SK-N-MC (cell line): ENCODE results near the gene JUP.
"Not testable (repeated sequence)": the region's sequence is repeated elsewhere in the genome, so short reads cannot be mapped to it uniquely, and the experiment has no call there.

Experiments used
- DNase-seq: peaks from one replicate; pipeline ENCODE4 v3.0.0-alpha.2; 2011; ENCODE audit warnings: low read depth, low spot score
- H3K27ac ChIP-seq: fragments of 200-600 bp; sonication (generic); 2 replicates; pipeline ENCODE4 v1.5.1; 2016; ENCODE audit warnings: mixed run types
- H3K36me3 ChIP-seq: fragments of 200-600 bp; sonication (generic); 2 replicates; pipeline ENCODE4 v1.6.1; 2017; ENCODE audit warnings: antibody characterized with exemption, low read length, mixed read lengths; ENCODE audit not compliant: insufficient read depth
- H3K4me3 ChIP-seq: fragments of 200-600 bp; sonication (generic); 2 replicates; pipeline ENCODE4 v1.5.1; 2016
- H3K9ac ChIP-seq: fragments of 200-600 bp; sonication (generic); 2 replicates; pipeline ENCODE4 v1.8.0; 2017; ENCODE audit warnings: mixed run types, mixed read lengths; ENCODE audit not compliant: insufficient read length
- H3K9me3 ChIP-seq: fragments of 200-600 bp; sonication (generic); 2 replicates; pipeline ENCODE4 v1.6.1; 2017; ENCODE audit warnings: low read depth, mild to moderate bottlenecking, antibody characterized with exemption, low read length, moderate library complexity, mixed read lengths
- EZH2 ChIP-seq: fragments of 200-600 bp; sonication (generic); IDR thresholded peaks from one replicate; pipeline ENCODE4 v1.6.1; 2017; ENCODE audit warnings: antibody characterized with exemption
- FOXP2 ChIP-seq: optimal IDR thresholded peaks from 2 replicates; pipeline ENCODE3; 2011; ENCODE audit warnings: mild to moderate bottlenecking, moderate library complexity; ENCODE audit not compliant: insufficient read depth; ENCODE audit errors: extremely low read length, control extremely low read depth
- POLR2AphosphoS5 ChIP-seq: IDR thresholded peaks from 2 replicates; pipeline ENCODE4 v1.6.1; 2012; ENCODE audit warnings: mild to moderate bottlenecking, low read depth, low read length, borderline replicate concordance

Gene JUP

GRCh38 chr17:41785859-41786226 is 668 bp downstream of the JUP start:
- no peaks in the 10 kb centered on the region for H3K36me3 ChIP-seq
- peak overlapping the region; percentile 88; the same call in 1 of the 2 replicates for H3K27ac ChIP-seq
- H3K9me3 ChIP-seq = no peaks in the 10 kb centered on the region
- no peak for DNase-seq
- H3K9ac ChIP-seq = peak overlapping the region; percentile 59
- peak overlapping the region; percentile 90 for H3K4me3 ChIP-seq
- TF ChIP-seq POLR2AphosphoS5 (no peak), FOXP2 (no peak)

GRCh38 chr17:41785091-41785858 is 1.2 kb downstream of the JUP start:
- no peak for TF ChIP-seq POLR2AphosphoS5
- no peak for TF ChIP-seq EZH2
- no peak for TF ChIP-seq FOXP2
- Histone ChIP-seq H3K36me3 (no peaks in the 10 kb centered on the region), H3K4me3 (peak overlapping the region; percentile 90), H3K9me3 (no peaks in the 10 kb centered on the region), H3K27ac (peak overlapping the region; percentile 88), H3K9ac (peak overlapping the region; percentile 69)
- no peak for DNase-seq

- Histone ChIP-seq H3K27ac (peak overlapping the region; percentile 88), H3K36me3 (no peaks in the 10 kb centered on the region), H3K9ac (peak overlapping the region; percentile 69), H3K9me3 (no peaks in the 10 kb centered on the region), H3K4me3 (peak overlapping the region; percentile 90)
- TF ChIP-seq POLR2AphosphoS5 (no peak), EZH2 (no peak), FOXP2 (no peak)
- no peak for DNase-seq
Observed at GRCh38 chr17:41784207-41784744, 2.2 kb downstream of the JUP start.

- no peak overlapping the region for H3K9ac ChIP-seq
Observed at GRCh38 chr17:41782142-41782541, 4.4 kb downstream of the JUP start.

GRCh38 chr17:41781404-41782110 is 5.0 kb downstream of the JUP start:
- DNase-seq = no peak
- Histone ChIP-seq H3K9me3 (no peaks in the 10 kb centered on the region), H3K9ac (no peak overlapping the region), H3K27ac (no peak overlapping the region), H3K36me3 (no peaks in the 10 kb centered on the region), H3K4me3 (no peak overlapping the region)
- TF ChIP-seq FOXP2 = no peak
- TF ChIP-seq EZH2 = no peak
- TF ChIP-seq POLR2AphosphoS5 = no peak

More at GRCh38 chr17:41782142-41782541, 4.4 kb downstream of the JUP start:
- Histone ChIP-seq H3K27ac (no peak overlapping the region), H3K36me3 (no peaks in the 10 kb centered on the region), H3K4me3 (no peak overlapping the region), H3K9me3 (no peaks in the 10 kb centered on the region)
- no peak for DNase-seq
- TF ChIP-seq POLR2AphosphoS5 = no peak
- no peak for TF ChIP-seq FOXP2
- TF ChIP-seq EZH2 = no peak

GRCh38 chr17:41779954-41780353 is 6.6 kb downstream of the JUP start:
- no peak overlapping the region for H3K4me3 ChIP-seq
- H3K36me3 ChIP-seq = no peaks in the 10 kb centered on the region
- TF ChIP-seq EZH2 (no peak), POLR2AphosphoS5 (no peak), FOXP2 (no peak)

GRCh38 chr17:41777574-41778188 is 8.8 kb downstream of the JUP start:
- no peaks in the 10 kb centered on the region for H3K9me3 ChIP-seq
- no peak overlapping the region for H3K4me3 ChIP-seq
- no peak overlapping the region for H3K27ac ChIP-seq
- no peak for DNase-seq
- no peak for TF ChIP-seq POLR2AphosphoS5
- no peak for TF ChIP-seq FOXP2
- no peak for TF ChIP-seq EZH2
- H3K9ac ChIP-seq = no peak overlapping the region
- no peaks in the 10 kb centered on the region for H3K36me3 ChIP-seq

More at GRCh38 chr17:41779954-41780353, 6.6 kb downstream of the JUP start:
- Histone ChIP-seq H3K9ac (no peak overlapping the region), H3K27ac (no peak overlapping the region), H3K9me3 (no peaks in the 10 kb centered on the region)
- DNase-seq = no peak

- DNase-seq = no peak
- TF ChIP-seq FOXP2 (no peak), POLR2AphosphoS5 (no peak), EZH2 (no peak)
- Histone ChIP-seq H3K36me3 (no peaks in the 10 kb centered on the region), H3K4me3 (no peak overlapping the region), H3K27ac (no peak overlapping the region), H3K9me3 (no peaks in the 10 kb centered on the region), H3K9ac (no peak overlapping the region)
Observed at GRCh38 chr17:41777157-41777573, 9.3 kb downstream of the JUP start.

- not testable (repeated sequence) for H3K27ac ChIP-seq, H3K36me3 ChIP-seq, H3K9me3 ChIP-seq, H3K4me3 ChIP-seq, DNase-seq, H3K9ac ChIP-seq
Observed at GRCh38 chr17:41776262-41776900, 10.1 kb downstream of the JUP start.
